ENCODE data around the gene SLC22A14. TPM values are rescaled to one million over a fixed set of nuclear protein-coding genes. Genes with fewer than 3 reads are reported as not detected.

SLC22A14 gene
- total RNA-seq, 1 experiment from 2014 or later: 0.13 TPM

DNA sequence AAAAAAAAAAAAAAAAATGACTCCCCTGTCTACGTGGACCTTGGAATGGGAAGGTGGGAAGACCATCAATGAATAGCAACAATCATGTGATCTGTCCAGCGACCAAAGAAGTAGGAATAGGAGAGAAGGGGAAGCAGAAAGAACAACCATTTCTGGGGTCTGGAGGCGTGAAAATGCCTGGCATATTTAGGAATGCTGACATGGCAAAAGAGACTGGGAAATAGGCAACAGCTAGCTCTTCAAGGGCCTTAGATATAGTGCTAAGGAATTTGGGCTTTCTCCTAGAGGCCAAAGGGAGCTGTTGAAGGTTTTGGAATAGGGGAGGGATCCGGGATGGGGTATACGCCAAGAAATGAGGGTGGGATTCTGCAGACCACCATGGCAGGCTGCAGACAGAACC, 10.5 kb upstream of the SLC22A14 start:
- ChIA-PET CTCF (no interaction called here), POLR2A (no interaction called here)
- Histone ChIP-seq H3K9me3 (ENCODE audit: control insufficient read depth, insufficient read depth, low read depth, low read length) (no peaks in the 10 kb centered on the region), H3K27ac (ENCODE audit: low read length) (no peak overlapping the region), H3K4me3 (ENCODE audit: low read depth in 2 of 2, low read length in 2 of 2) (no peak overlapping the region), H3K36me3 (ENCODE audit: control insufficient read depth, insufficient read depth, low read length) (no peaks in the 10 kb centered on the region), H3K4me1 (ENCODE audit: control insufficient read depth, insufficient read depth, low read length) (no peaks in the 10 kb centered on the region), H3K27me3 (ENCODE audit: control insufficient read depth, insufficient read depth, low read length) (no peaks in the 10 kb centered on the region)
- ATAC-seq (no peak), DNase-seq (ENCODE audit: low read depth, low spot score) (no peak)
- intact Hi-C loops (cut with micrococcal nuclease; ENCODE audit: unreplicated experiment) (no loop called here), in situ Hi-C loops (cut with HindIII; ENCODE audit: low pct_unique_long_range_greater_than_20kb, low sequenced_read_pairs) (no loop called here)
- BruUV-seq (replicated peaks): no TSS peak
- TF ChIP-seq SIN3A (IDR thresholded peaks at IDR 0.05; ENCODE audit: borderline replicate concordance, insufficient read depth, low read depth, low read length): no peak
- no peak for TF ChIP-seq POLR2AphosphoS5 (IDR thresholded peaks at IDR 0.05; ENCODE audit: low read depth, low read length)
- TF ChIP-seq, protein P1, sequence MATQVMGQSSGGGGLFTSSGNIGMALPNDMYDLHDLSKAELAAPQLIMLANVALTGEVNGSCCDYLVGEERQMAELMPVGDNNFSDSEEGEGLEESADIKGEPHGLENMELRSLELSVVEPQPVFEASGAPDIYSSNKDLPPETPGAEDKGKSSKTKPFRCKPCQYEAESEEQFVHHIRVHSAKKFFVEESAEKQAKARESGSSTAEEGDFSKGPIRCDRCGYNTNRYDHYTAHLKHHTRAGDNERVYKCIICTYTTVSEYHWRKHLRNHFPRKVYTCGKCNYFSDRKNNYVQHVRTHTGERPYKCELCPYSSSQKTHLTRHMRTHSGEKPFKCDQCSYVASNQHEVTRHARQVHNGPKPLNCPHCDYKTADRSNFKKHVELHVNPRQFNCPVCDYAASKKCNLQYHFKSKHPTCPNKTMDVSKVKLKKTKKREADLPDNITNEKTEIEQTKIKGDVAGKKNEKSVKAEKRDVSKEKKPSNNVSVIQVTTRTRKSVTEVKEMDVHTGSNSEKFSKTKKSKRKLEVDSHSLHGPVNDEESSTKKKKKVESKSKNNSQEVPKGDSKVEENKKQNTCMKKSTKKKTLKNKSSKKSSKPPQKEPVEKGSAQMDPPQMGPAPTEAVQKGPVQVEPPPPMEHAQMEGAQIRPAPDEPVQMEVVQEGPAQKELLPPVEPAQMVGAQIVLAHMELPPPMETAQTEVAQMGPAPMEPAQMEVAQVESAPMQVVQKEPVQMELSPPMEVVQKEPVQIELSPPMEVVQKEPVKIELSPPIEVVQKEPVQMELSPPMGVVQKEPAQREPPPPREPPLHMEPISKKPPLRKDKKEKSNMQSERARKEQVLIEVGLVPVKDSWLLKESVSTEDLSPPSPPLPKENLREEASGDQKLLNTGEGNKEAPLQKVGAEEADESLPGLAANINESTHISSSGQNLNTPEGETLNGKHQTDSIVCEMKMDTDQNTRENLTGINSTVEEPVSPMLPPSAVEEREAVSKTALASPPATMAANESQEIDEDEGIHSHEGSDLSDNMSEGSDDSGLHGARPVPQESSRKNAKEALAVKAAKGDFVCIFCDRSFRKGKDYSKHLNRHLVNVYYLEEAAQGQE (IDR thresholded peaks at IDR 0.05; ENCODE audit: insufficient read depth in 1 of 2, low read depth in 2 of 2, low read length in 1 of 2): no peak
- no peak for TF ChIP-seq TCF7L2 (IDR thresholded peaks at IDR 0.05; ENCODE audit: low read depth, low read length)
- TF ChIP-seq, protein P2, sequence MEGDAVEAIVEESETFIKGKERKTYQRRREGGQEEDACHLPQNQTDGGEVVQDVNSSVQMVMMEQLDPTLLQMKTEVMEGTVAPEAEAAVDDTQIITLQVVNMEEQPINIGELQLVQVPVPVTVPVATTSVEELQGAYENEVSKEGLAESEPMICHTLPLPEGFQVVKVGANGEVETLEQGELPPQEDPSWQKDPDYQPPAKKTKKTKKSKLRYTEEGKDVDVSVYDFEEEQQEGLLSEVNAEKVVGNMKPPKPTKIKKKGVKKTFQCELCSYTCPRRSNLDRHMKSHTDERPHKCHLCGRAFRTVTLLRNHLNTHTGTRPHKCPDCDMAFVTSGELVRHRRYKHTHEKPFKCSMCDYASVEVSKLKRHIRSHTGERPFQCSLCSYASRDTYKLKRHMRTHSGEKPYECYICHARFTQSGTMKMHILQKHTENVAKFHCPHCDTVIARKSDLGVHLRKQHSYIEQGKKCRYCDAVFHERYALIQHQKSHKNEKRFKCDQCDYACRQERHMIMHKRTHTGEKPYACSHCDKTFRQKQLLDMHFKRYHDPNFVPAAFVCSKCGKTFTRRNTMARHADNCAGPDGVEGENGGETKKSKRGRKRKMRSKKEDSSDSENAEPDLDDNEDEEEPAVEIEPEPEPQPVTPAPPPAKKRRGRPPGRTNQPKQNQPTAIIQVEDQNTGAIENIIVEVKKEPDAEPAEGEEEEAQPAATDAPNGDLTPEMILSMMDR (IDR thresholded peaks at IDR 0.05): no peak

DNA sequence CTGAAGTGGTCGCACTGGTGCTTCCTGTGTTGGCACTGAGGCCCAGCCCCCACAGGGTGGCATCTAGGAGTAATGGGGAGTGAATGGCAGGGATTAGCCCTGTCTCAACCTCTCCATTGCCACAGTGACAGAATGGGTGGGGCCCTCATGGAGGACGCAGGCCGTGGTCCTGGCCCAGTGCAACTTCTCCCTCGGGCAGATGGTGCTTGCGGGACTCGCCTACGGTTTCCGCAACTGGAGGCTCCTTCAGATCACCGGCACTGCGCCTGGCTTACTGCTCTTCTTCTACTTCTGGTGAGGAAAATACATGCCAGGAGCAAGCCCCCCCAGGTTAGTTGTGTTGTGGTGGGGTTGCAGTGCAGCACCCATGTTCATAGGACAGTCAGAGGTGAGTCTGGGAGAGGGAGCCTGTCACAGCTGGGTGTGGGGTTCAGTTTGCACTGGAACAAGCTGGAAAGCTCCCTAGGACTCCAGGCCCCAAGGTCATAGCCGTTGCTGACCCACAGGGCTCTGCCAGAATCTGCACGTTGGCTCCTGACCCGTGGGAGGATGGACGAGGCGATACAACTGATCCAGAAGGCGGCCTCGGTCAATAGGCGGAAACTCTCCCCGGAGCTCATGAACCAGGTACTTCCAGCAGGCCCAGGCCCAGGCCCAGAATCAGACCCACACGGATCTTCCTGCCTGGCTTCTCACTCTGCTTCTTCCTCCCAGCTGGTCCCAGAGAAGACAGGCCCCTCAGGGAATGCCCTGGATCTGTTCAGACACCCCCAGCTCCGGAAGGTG, 7.0 kb upstream of the SLC22A14 start:
- no TSS peak for BruUV-seq (replicated peaks)
- DNase-seq (ENCODE audit: low read depth, low spot score): no peak
- Histone ChIP-seq H3K27me3 (ENCODE audit: control insufficient read depth, insufficient read depth, low read length) (no peaks in the 10 kb centered on the region), H3K9me3 (ENCODE audit: control insufficient read depth, insufficient read depth, low read depth, low read length) (no peaks in the 10 kb centered on the region), H3K4me3 (ENCODE audit: low read depth in 2 of 2, low read length in 2 of 2) (no peak overlapping the region), H3K4me1 (ENCODE audit: control insufficient read depth, insufficient read depth, low read length) (no peaks in the 10 kb centered on the region), H3K36me3 (ENCODE audit: control insufficient read depth, insufficient read depth, low read length) (no peaks in the 10 kb centered on the region), H3K27ac (ENCODE audit: low read length) (no peak overlapping the region)
- intact Hi-C loops (cut with micrococcal nuclease; ENCODE audit: unreplicated experiment): no loop called here
- POLR2A ChIA-PET: no interaction called here
- no peak for ATAC-seq
- in situ Hi-C loops (cut with HindIII; ENCODE audit: low pct_unique_long_range_greater_than_20kb, low sequenced_read_pairs): no loop called here
- CTCF ChIA-PET: no interaction called here
- no peak for TF ChIP-seq POLR2AphosphoS5 (IDR thresholded peaks at IDR 0.05; ENCODE audit: low read depth, low read length)
- TF ChIP-seq TCF7L2 (IDR thresholded peaks at IDR 0.05; ENCODE audit: low read depth, low read length): no peak
- TF ChIP-seq, protein P2 (IDR thresholded peaks at IDR 0.05): no peak
- TF ChIP-seq, protein P1 (IDR thresholded peaks at IDR 0.05; ENCODE audit: insufficient read depth in 1 of 2, low read depth in 2 of 2, low read length in 1 of 2): no peak
- TF ChIP-seq SIN3A (IDR thresholded peaks at IDR 0.05; ENCODE audit: borderline replicate concordance, insufficient read depth, low read depth, low read length): no peak

All from Panc1 (cell line).